ENCODE data around the gene CACNA1E. TPM values are rescaled to one million over a fixed set of nuclear protein-coding genes. Genes with fewer than 3 reads are reported as not detected.
"Not testable (repeated sequence)": the region's sequence is repeated elsewhere in the genome, so short reads cannot be mapped to it uniquely, and the experiment has no call there.

Gene CACNA1E
- total RNA-seq, 2 donors from 2014 or later, result 0.44 to 0.53 TPM

DNA sequence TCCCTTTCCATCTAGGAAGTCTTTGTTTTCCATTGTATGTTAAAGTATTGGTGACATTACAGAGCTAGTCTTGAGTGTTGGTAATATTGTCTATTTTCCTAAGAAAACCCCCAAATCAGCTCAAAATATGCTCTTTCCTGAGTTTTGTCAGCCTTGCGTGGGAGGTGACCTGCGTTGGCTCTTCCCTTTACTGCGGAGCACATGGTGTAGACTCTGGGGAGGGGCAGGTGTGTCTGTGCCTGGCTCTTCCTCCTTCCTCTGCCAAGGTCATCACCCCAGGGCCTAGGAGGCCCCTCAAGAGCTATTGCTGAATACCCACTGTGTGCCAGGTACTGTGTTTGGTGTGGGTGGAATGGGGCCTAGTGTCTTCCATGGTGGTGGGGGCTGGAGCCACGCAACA is 33.4 kb downstream of the CACNA1E start:
- Histone ChIP-seq H3K4me3 (no peak overlapping the region), H3K4me1 (no peaks in the 10 kb centered on the region), H3K27me3 (no peaks in the 10 kb centered on the region), H3K36me3 (no peaks in the 10 kb centered on the region), H3K9ac (ENCODE audit: low read depth in 2 of 2, low read length in 2 of 2) (no peak overlapping the region), H3K27ac (no peak overlapping the region), H3K9me3 (no peaks in the 10 kb centered on the region)
- DNase-seq, result no peak
- TF ChIP-seq, protein P1, sequence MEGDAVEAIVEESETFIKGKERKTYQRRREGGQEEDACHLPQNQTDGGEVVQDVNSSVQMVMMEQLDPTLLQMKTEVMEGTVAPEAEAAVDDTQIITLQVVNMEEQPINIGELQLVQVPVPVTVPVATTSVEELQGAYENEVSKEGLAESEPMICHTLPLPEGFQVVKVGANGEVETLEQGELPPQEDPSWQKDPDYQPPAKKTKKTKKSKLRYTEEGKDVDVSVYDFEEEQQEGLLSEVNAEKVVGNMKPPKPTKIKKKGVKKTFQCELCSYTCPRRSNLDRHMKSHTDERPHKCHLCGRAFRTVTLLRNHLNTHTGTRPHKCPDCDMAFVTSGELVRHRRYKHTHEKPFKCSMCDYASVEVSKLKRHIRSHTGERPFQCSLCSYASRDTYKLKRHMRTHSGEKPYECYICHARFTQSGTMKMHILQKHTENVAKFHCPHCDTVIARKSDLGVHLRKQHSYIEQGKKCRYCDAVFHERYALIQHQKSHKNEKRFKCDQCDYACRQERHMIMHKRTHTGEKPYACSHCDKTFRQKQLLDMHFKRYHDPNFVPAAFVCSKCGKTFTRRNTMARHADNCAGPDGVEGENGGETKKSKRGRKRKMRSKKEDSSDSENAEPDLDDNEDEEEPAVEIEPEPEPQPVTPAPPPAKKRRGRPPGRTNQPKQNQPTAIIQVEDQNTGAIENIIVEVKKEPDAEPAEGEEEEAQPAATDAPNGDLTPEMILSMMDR (IDR thresholded peaks at IDR 0.05), result no peak
- intact Hi-C loops (cut with DNase I), result no loop called here

DNA sequence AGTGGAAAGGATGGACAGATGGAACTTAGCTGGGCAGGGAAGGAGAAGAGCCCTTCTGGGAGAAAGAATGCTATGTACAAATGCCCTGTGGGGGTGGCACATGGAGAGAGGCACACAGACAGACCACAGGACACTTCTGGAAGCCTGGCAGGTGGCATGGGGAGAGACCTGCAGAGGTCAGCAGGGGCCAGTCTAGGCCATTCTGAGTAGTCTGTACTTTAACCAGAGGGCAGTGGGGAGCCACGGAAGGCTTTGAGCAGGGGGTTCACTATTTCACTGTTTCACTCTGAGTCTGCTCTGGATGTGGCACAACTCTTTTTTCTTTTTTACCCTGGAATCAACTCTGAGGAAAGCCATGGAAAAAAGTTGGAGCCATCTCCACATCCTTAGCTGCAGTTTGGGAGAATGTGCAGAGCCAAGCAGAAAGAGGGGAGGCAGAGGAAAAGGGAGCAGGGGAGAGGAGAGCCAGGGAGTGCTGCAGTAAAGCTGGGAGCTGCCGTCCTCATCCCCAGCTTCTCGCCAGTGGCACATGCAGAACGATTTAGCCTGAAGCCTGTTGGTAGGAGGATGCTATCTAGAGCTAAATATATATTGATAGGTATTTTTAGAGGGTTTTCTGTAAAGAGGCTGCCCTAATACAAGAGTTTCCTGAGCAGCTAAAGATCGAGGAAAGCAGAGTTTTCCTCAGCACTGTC is 34.0 kb downstream of the CACNA1E start:
- intact Hi-C loops (cut with DNase I), result no loop called here
- H3K27me3 ChIP-seq, result no peaks in the 10 kb centered on the region
- H3K36me3 ChIP-seq, result no peaks in the 10 kb centered on the region
- no peak overlapping the region for H3K4me3 ChIP-seq
- H3K9me3 ChIP-seq, result no peaks in the 10 kb centered on the region
- no peak overlapping the region for H3K27ac ChIP-seq
- DNase-seq, result no peak
- TF ChIP-seq, protein P1 (IDR thresholded peaks at IDR 0.05), result no peak
- H3K4me1 ChIP-seq, result no peaks in the 10 kb centered on the region
- no peak overlapping the region for H3K9ac ChIP-seq (ENCODE audit: low read depth in 2 of 2, low read length in 2 of 2)

DNA sequence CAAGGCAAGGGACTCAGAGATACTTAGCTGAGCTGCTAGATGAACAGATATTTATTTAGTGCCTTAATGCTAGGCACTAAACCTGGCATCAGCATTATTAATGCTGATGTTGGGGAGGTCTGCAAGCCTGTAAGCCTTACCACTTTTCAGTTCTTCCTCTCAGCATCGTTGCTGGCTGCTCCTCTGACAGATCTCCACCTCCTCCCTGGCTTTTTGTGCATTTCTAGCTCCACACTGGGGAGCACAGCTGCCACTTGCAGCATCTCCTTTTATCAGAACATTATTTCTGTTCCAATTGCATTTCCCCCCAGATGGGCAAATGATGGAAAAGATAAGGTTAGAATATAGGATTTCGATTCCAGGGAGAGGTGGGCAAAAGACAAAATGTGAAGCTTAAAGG is 34.8 kb downstream of the CACNA1E start:
- H3K4me1 ChIP-seq, result no peaks in the 10 kb centered on the region
- no peak overlapping the region for H3K9ac ChIP-seq (ENCODE audit: low read depth in 2 of 2, low read length in 2 of 2)
- no peaks in the 10 kb centered on the region for H3K9me3 ChIP-seq
- TF ChIP-seq, protein P1 (IDR thresholded peaks at IDR 0.05), result no peak
- H3K27me3 ChIP-seq, result no peaks in the 10 kb centered on the region
- H3K36me3 ChIP-seq, result no peaks in the 10 kb centered on the region
- intact Hi-C loops (cut with DNase I), result no loop called here
- no peak overlapping the region for H3K27ac ChIP-seq
- no peak overlapping the region for H3K4me3 ChIP-seq
- DNase-seq, result no peak

DNA sequence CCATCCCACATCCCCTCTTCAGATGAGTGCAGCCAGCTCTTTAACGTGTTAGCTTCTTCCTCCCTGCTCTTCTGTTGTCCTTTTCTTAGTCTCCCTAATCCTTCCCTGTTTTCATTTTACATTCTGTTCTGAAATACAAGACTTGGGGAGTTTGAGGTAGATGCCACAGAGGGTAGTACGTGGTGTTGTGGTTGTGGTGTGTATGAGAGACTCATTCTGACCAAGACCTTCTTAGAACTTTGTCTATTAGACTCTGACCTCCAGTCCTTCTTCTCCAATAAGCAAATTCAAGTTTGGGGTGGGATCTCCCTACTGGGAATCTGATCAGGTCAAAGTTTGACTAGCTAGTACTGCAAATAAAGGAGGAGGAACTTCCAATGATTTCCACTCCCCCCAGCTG is 39.5 kb downstream of the CACNA1E start:
- intact Hi-C loops (cut with DNase I), result no loop called here
- H3K9me3 ChIP-seq, result no peaks in the 10 kb centered on the region
- no peak for DNase-seq

DNA sequence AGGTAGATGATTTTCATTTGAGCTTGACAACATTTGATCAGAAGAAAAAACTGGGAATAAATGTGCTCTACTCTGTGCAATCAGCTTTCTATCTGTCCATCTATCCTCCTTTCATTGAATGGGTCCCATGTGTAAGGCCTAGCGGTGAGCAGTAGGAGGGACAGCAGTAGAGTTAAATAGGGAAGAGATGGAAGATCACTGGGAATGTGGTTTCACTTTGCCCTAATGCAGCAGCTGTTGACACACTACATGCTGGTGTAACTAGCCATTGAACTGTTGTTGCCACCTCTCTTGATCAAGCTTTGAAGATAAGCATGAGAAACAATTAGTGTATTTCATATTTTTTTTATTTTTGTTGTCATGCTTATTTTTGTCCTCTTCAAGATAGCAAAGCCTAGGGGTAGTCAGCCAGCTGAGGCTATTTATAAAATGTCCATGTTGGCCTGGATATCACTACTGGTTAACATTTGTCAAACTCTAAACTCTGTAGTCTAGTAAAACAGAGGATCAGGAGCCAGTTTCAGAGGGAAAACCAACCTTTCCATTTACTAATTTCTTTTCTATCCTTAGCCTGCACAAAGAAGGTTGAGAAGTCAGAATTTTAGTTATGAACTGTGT is 41.9 kb downstream of the CACNA1E start:
- H3K27ac ChIP-seq, result no peak overlapping the region
- H3K4me3 ChIP-seq, result no peak overlapping the region
- TF ChIP-seq, protein P1 (IDR thresholded peaks at IDR 0.05), result no peak
- no peak overlapping the region for H3K9ac ChIP-seq (ENCODE audit: low read depth in 2 of 2, low read length in 2 of 2)
- H3K36me3 ChIP-seq, result no peaks in the 10 kb centered on the region
- no peaks in the 10 kb centered on the region for H3K9me3 ChIP-seq
- no peaks in the 10 kb centered on the region for H3K27me3 ChIP-seq
- no peak for DNase-seq
- no peaks in the 10 kb centered on the region for H3K4me1 ChIP-seq
- intact Hi-C loops (cut with DNase I), result no loop called here

More for the DNA sequence above, 39.5 kb downstream of the CACNA1E start:
- TF ChIP-seq, protein P1 (IDR thresholded peaks at IDR 0.05), result no peak
- H3K4me3 ChIP-seq, result no peak overlapping the region
- no peaks in the 10 kb centered on the region for H3K36me3 ChIP-seq
- no peak overlapping the region for H3K27ac ChIP-seq
- no peaks in the 10 kb centered on the region for H3K27me3 ChIP-seq
- no peak overlapping the region for H3K9ac ChIP-seq (ENCODE audit: low read depth in 2 of 2, low read length in 2 of 2)
- H3K4me1 ChIP-seq, result no peaks in the 10 kb centered on the region

DNA sequence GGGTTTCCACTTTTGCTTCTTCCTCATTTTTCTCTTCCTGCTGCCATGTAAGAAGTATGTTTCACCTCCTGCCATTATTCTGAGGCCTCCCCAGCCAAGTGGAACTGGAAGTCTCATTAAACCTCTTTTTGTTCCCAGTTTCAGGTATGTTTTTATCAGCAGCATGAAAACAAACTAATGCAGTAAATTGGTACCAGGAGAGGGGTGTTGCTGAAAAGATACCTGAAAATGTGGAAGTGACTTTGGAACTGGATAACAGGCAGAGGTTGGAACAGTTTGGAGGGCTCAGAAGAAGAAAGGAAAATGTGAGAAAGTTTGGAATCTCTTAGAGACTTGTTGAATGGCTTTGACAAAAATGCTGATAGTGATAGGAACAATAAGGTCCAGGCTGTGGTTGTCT is 44.9 kb downstream of the CACNA1E start:
- H3K36me3 ChIP-seq; DNase-seq; H3K9me3 ChIP-seq; H3K27me3 ChIP-seq; H3K4me1 ChIP-seq; H3K4me3 ChIP-seq; intact Hi-C loops (cut with DNase I); H3K27ac ChIP-seq; H3K9ac ChIP-seq (ENCODE audit: low read depth in 2 of 2, low read length in 2 of 2): not testable (repeated sequence)
